Suprapubic skin (tissue), 4 donors: ENCODE results near the gene HSPB8. TPM values are rescaled to one million over a fixed set of nuclear protein-coding genes. Genes with fewer than 3 reads are reported as not detected.

Source experiments
- DNase-seq, 2 donors: peaks; one replicate each; pipeline ENCODE4 v3.0.0-alpha.2; 2019; ENCODE audit warnings: low spot score in 2 of 2
- H3K27ac ChIP-seq: fragments of 200-600 bp; sonication (generic); one replicate; pipeline ENCODE4 v1.5.1; 2019
- H3K27me3 ChIP-seq: fragments of 200-600 bp; sonication (generic); one replicate; pipeline ENCODE4 v1.5.1; 2019
- H3K36me3 ChIP-seq: fragments of 200-600 bp; sonication (generic); one replicate; pipeline ENCODE4 v1.5.1; 2019
- H3K4me1 ChIP-seq: fragments of 200-600 bp; sonication (generic); one replicate; pipeline ENCODE4 v1.5.1; 2019
- H3K4me3 ChIP-seq: fragments of 200-600 bp; sonication (generic); one replicate; pipeline ENCODE4 v1.5.1; 2019; ENCODE audit warnings: mild to moderate bottlenecking
- H3K9me3 ChIP-seq: fragments of 200-600 bp; sonication (generic); one replicate; pipeline ENCODE4 v1.5.1; 2019
- EP300 ChIP-seq: sonication (generic); formaldehyde crosslinking; IDR thresholded peaks from one replicate; pipeline ENCODE4 v1.6.1; 2017; ENCODE audit warnings: antibody characterized with exemption
- POLR2A ChIP-seq, 2 donors: fragments of 450-650 bp; IDR thresholded peaks; one replicate each; pipeline ENCODE4 v1.6.1; 2017; ENCODE audit warnings: antibody characterized with exemption in 2 of 2, mild to moderate bottlenecking in 2 of 2, moderate library complexity in 2 of 2
- POLR2AphosphoS5 ChIP-seq, 3 donors: sonication (generic); formaldehyde crosslinking; IDR thresholded peaks; one replicate each; pipeline ENCODE4 v1.6.1; 2017; ENCODE audit warnings: antibody characterized with exemption in 3 of 3
- WGBS: methylation state at CpG from one replicate; pipeline ENCODE4 v1.1.5; 2018; 5-methylcytosine and 5-hydroxymethylcytosine counted together
- total RNA-seq, 4 donors: library from RNA; depleted of rRNA; stranded (reverse); fragments of >200 nt; gene quantifications; one replicate each; pipeline ENCODE4 v1.1.0, GENCODE V29; 2016
- TF ChIP-seq, protein P1 (sequence below), 2 donors: fragments of 200-600 bp in 1 of 2; fragments of 450-650 bp in 1 of 2; sonication (generic) in 1 of 2; IDR thresholded peaks; one replicate each; pipeline ENCODE4 v1.5.1; 2016 to 2019; ENCODE audit warnings: antibody characterized with exemption in 2 of 2, mild to moderate bottlenecking in 1 of 2, moderate library complexity in 1 of 2

Gene HSPB8
- total RNA-seq, 4 donors from 2014 or later: 28.1 to 126 (median 73.1) TPM

DNA sequence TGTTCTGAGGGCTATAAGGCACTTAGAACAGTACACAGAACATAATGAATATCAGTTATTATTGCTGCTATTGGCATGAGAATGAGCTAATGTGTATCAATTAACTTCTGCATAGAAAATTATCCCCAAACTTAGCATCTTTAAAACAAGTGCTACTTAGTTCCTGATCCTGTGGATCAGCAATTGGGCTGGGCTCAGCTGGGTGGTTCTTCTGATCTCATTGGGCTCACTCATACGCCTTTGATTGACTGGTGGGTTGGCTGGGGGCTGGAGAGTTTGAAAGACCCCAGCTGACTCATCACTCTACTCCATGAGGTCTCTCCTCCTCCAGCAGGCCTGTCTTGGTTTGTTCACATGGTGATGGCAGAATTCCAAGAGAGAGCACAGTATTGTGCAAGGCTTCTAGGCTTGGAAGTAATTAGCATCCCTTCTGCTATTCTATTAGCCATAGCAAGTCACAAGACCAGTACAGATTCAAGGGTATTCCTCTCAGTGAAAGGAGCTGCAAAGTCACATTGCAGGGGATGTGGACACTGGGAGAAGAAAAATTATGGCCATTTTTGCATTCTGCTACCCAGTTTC lies 27.2 kb upstream of the HSPB8 start:
- Histone ChIP-seq H3K27me3 (peaks cover 9% of the 10 kb centered on the region), H3K36me3 (no peaks in the 10 kb centered on the region), H3K4me1 (no peaks in the 10 kb centered on the region), H3K9me3 (no peaks in the 10 kb centered on the region), H3K27ac (no peak overlapping the region), H3K4me3 (no peak overlapping the region)
- no peak for DNase-seq
- WGBS: 93% methylated on average over 1 of the region's 1 CpG
- TF ChIP-seq POLR2A (IDR thresholded peaks at IDR 0.05) (no peak), EP300 (no peak), POLR2AphosphoS5 (IDR thresholded peaks at IDR 0.05) (no peak)
- TF ChIP-seq, protein P1, sequence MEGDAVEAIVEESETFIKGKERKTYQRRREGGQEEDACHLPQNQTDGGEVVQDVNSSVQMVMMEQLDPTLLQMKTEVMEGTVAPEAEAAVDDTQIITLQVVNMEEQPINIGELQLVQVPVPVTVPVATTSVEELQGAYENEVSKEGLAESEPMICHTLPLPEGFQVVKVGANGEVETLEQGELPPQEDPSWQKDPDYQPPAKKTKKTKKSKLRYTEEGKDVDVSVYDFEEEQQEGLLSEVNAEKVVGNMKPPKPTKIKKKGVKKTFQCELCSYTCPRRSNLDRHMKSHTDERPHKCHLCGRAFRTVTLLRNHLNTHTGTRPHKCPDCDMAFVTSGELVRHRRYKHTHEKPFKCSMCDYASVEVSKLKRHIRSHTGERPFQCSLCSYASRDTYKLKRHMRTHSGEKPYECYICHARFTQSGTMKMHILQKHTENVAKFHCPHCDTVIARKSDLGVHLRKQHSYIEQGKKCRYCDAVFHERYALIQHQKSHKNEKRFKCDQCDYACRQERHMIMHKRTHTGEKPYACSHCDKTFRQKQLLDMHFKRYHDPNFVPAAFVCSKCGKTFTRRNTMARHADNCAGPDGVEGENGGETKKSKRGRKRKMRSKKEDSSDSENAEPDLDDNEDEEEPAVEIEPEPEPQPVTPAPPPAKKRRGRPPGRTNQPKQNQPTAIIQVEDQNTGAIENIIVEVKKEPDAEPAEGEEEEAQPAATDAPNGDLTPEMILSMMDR (IDR thresholded peaks at IDR 0.05): no peak

- H3K9me3 ChIP-seq: no peaks in the 10 kb centered on the region
- H3K36me3 ChIP-seq: no peaks in the 10 kb centered on the region
- 59% methylated on average over 49 of the region's 49 CpGs for WGBS
- no peak for DNase-seq
- H3K4me1 ChIP-seq: peaks cover 4% of the 10 kb centered on the region
- H3K27ac ChIP-seq: no peak overlapping the region
- H3K4me3 ChIP-seq: no peak overlapping the region
- TF ChIP-seq POLR2AphosphoS5 (IDR thresholded peaks at IDR 0.05) (no peak), POLR2A (IDR thresholded peaks at IDR 0.05) (no peak), EP300 (no peak)
- TF ChIP-seq, protein P1 (IDR thresholded peaks at IDR 0.05): no peak
- H3K27me3 ChIP-seq: peaks cover 9% of the 10 kb centered on the region
These were observed 25.0 kb upstream of the HSPB8 start for GRCh38 chr12:119153477-119154434.

GRCh38 chr12:119154435-119154818 lies 24.3 kb upstream of the HSPB8 start:
- Histone ChIP-seq H3K9me3 (no peaks in the 10 kb centered on the region), H3K4me1 (peaks cover 4% of the 10 kb centered on the region), H3K27ac (no peak overlapping the region), H3K4me3 (no peak overlapping the region), H3K27me3 (peaks cover 9% of the 10 kb centered on the region), H3K36me3 (no peaks in the 10 kb centered on the region)
- TF ChIP-seq POLR2AphosphoS5 (IDR thresholded peaks at IDR 0.05) (no peak), EP300 (no peak)
- WGBS: 77% methylated on average over 10 of the region's 11 CpGs
- no peak for DNase-seq

GRCh38 chr12:119156401-119157044 lies 22.2 kb upstream of the HSPB8 start:
- Histone ChIP-seq H3K9me3 (no peaks in the 10 kb centered on the region), H3K27ac (no peak overlapping the region), H3K4me1 (peaks cover 4% of the 10 kb centered on the region), H3K27me3 (peaks cover 9% of the 10 kb centered on the region), H3K4me3 (no peak overlapping the region), H3K36me3 (no peaks in the 10 kb centered on the region)
- WGBS: 73% methylated on average over 19 of the region's 35 CpGs
- DNase-seq: no peak
- TF ChIP-seq POLR2AphosphoS5 (IDR thresholded peaks at IDR 0.05): no peak
- no peak for TF ChIP-seq POLR2A (IDR thresholded peaks at IDR 0.05)
- TF ChIP-seq EP300: no peak
- TF ChIP-seq, protein P1 (IDR thresholded peaks at IDR 0.05): no peak

- Histone ChIP-seq H3K4me1 (peaks cover 4% of the 10 kb centered on the region), H3K27me3 (peaks cover 9% of the 10 kb centered on the region), H3K9me3 (no peaks in the 10 kb centered on the region), H3K27ac (no peak overlapping the region), H3K4me3 (no peak overlapping the region), H3K36me3 (no peaks in the 10 kb centered on the region)
- no peak for DNase-seq
- WGBS: no CpG with 5 or more reads among the region's 6 CpGs
- TF ChIP-seq EP300: no peak
- no peak for TF ChIP-seq POLR2AphosphoS5 (IDR thresholded peaks at IDR 0.05)
- TF ChIP-seq POLR2A (IDR thresholded peaks at IDR 0.05): no peak
- TF ChIP-seq, protein P1 (IDR thresholded peaks at IDR 0.05): no peak
These were observed 21.2 kb upstream of the HSPB8 start for GRCh38 chr12:119157528-119157927.
